HG03135 (cell line): ENCODE measurements around the gene PLA2G4D.

Experiments used
- ATAC-seq: cut with Tn5 transposase; IDR thresholded peaks from one replicate; pipeline ENCODE4 v1.9.1; 2021; ENCODE audit warnings: mild to moderate bottlenecking, moderate library complexity; ENCODE audit not compliant: unreplicated experiment

Gene PLA2G4D

DNA sequence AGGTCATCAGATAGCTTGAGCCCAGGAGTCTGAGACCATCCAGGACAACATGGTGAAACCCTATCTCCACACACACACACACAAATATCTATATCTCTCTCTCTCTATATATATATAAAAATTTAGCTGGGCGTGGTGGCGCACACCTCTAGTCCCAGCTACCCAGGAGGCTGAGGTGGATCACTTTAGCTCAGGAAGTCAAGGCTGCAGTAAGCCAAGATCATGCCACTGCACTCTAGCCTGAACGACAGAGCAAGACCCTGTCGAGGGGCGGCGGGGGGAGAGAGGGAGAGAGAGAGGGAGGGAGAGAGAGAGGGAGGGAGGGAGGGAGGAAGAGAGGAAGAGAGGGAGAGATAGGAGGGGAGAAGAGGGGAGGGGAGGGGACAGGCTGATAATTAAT lies 34.1 kb upstream of the PLA2G4D start:
- no peak for ATAC-seq

GRCh38 chr15:42123546-42123945 lies 29.2 kb upstream of the PLA2G4D start:
- no peak for ATAC-seq

- ATAC-seq, result no peak
Observed at GRCh38 chr15:42121682-42122081, 27.3 kb upstream of the PLA2G4D start.

DNA sequence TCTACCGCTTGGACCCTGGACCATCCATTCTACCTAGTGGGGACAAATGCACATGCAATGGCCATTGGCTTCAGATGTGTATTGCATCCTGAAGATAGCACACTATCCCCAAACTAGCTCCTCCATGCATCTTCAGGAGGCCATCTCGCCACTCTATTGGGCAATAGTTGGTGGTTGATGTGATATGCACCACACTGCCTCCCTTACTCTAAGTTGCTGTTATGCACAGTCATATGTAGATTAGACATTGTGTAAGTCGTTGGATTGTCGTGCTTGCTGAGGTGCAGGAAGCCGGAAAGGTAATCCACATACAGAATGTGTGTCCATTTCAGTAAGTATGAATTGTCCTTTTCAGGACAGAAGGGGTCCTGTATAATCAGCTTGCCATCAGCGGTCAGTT lies 26.7 kb upstream of the PLA2G4D start:
- ATAC-seq, result no peak

- ATAC-seq, result no peak
Observed at GRCh38 chr15:42120285-42120684, 25.9 kb upstream of the PLA2G4D start.

DNA sequence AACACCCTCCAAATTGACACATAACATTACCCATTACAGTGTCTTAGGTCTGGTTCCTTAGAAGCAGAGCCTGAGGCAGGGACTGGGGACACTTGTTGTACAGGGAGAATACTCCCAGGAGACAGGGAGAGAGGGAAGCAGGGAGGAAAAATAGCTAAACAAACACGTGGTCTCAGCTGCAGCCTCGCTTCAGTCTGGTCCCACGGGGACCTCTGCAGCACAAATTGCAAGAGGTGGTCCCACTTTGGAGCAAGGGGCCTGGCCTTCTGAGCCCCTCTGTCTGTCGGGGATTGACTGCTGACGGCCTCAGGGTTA lies 25.0 kb upstream of the PLA2G4D start:
- no peak for ATAC-seq

DNA sequence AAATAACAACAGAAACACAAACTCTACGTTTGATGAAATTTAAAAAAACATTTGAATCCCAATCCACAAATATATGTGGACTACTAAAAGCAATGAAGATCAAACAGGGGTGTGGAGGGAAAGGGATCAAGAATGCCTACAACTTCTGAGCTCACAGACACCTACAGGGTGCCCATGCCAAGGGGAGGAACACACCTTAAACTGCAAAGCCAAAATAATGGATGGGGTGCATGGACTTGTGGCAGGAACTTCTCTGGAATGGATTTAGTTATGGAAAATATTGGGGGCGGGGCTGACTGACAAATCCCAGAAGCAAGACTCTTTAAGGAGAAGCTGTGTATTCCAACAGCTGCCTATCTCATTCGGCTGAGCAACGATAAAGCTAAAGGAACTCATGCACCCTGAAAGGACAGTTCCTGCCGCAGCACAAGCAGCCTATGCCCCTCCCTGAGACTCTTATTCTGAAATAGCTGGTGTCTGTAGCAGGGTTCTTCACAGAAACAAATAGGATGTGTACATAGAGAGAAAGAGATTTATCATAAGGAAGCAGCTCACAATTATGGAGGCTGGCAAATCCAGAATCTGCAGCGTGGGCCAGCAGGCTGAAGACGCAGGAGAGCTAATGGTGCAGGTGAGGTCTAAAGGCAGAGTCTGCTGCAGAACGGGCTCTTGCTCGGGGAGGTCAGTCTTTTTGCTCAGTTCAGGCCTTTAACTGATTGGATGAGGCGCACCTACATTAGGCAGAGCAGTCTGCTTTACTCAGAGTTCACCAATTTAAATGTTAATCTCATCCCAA lies 24.5 kb upstream of the PLA2G4D start:
- ATAC-seq, result no peak

GRCh38 chr15:42111924-42112323 lies 17.6 kb upstream of the PLA2G4D start:
- ATAC-seq, result no peak

DNA sequence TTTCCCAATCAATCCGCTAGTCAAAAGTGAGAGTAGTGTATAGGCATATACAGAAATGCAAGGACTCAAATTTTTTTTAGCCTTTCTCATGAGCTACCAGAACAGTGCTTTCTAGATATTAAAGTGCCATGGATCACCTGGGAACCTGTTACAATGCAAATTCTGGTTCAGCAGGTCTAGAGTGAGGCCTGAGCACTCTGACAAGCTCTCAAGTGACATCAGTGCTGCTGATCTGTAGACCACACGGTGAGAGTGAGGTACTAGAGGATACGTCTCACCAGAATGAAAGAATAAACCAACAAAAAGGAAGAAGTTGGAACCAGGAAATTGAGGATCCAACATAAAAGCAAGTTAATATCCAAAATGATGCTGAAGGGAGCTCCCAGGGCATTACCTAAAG lies 16.0 kb upstream of the PLA2G4D start:
- no peak for ATAC-seq

DNA sequence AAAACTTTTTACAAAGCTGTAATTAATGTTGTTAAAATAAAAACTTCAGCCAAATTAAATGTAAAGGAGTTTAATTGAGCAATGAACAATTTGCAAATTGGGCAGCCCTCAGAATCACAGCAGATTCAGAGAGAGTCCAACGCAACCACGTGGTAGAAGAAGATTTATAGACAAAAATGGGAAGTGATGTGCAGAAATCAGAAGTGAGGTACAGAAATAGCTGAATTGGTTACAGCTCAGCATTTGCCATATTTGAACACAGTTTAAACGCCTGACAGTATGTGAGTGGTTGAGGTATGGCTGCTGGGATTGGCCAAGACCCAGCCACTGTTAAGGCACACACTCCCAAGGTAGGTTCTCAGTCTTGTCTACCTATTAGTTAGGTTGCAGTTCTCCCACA lies 14.4 kb upstream of the PLA2G4D start:
- ATAC-seq, result no peak

DNA sequence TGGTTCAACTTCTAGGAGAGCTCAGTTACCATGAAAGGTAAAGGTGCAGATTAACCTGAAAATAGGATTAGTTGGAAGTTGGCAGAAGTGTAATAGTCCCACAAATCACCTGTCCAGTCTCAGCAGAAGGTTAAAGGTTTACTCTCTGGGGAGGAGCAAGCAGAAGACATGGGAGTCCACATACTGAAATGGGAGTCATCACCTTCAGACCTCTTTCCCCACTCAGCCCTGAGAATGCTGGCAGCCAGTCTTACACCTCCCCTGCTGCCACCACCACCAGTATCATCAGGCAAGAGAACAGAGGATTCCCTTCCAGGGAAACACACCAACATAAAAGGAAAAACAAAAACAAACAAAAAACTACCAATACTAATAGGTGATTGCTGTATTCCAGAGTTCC lies 13.8 kb upstream of the PLA2G4D start:
- no peak for ATAC-seq

DNA sequence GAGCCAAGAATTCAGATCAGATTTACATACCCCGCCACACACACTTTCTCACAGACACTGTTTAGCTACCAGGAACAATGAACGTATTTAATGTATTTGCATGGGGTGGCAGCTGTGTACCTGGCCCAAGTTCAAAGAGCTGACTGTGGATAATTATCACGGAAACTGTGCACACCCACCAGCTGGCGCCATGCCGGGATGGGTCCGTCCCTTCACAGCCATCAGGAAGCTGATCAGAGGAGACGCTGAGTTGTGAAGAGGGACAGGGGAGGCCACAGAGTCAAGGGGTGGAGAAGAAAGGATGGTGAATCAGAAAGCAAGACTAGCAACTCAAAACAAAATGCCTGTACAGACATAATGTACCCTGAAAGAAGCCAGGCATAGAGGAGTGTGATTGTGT lies 13.1 kb upstream of the PLA2G4D start:
- ATAC-seq, result no peak

DNA sequence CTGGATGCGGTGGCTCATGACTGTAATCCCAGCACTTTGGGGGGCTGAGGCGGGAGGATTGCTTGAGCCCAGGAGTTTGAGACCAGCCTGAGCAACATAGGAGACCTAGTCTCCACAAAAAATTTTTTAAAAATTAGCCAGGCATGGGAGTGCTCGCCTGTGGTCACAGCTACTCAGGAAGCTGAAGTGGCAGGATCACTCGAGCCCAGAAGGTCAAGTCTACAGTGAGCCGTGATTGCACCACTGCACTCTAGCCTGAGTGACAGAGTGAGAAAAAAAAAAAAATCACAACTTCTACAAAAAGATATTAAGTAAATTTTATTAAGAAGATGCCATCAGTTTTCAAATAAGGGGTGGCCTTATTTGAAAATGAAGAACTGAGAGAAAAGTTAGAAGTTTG lies 11.9 kb upstream of the PLA2G4D start:
- no peak for ATAC-seq

DNA sequence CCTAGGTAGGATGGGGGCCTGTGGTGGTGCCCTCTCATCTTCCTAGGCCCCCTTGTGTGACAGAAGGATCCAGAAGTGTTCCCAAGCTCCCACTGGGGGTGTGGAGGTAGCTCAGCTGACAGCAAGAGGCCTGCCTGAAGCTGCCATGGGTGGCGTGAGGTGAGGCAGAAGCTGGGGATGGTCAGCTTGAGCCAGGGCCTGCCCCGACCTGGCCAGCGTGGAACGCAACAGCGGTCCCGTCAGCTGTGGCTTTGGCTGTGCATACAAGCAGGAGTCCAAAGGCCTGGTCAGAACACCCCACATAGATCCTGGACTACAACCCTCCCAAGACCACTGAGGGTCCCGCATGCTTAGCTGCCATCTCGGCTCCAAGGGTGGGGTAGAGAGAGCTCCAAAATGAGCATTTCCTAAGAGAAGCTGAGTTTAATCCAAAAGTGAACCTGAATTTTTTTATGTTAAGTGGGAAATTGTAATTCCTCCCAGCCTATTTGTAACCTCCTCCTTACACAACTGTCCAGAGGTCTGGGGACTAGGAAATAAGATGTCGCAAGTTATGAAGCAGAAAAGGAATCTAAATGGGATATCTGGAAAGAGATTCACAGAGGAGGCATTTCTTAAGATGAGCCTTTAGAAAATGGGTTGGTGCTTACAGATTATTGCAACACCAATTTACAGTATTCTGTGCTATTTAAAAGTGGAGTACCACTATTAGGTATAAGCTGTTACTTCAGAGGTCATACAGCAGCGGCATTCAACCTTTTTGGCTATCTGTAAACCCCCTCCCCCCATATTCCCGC lies 9.9 kb upstream of the PLA2G4D start:
- ATAC-seq, result no peak

- ATAC-seq, result no peak
Observed at GRCh38 chr15:42102646-42103235, 8.4 kb upstream of the PLA2G4D start.

GRCh38 chr15:42101861-42102260 lies 7.5 kb upstream of the PLA2G4D start:
- no peak for ATAC-seq

DNA sequence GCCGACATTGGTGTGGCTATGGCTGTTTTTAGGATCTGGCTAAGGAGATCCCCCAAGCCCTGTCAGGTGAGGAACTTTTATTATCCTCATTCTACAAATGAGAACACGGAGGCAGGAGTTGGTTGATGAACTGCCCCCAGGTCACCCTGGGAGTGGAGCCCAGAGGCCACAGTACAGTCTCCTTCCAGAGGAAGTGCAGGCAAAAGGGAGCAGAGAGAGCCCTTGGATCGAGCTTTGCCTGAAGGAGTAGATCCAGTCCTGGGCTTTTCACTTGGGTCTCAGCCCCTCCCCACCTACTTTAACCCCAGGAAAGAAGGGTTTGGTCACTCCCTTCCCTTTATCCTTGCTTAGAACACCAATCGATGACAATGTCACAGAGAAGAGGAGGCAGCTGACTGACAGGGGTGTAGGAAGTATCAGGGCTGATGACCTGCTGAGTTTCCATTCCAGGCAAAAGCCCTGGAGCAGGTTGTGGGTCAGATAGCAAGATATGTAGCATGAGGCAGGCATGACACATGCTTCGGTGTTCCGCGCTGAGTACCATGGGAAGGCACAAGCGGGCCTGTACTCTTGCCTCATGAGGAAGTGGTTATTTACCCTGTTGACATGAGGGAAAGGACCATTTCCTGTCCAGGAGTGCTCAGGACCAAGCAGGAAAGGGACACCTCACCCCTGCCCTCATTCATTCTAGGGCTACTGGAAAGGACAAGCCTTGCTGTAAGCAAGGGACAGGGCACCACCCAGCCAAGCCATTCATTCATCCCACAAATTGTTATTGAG lies 5.8 kb upstream of the PLA2G4D start:
- no peak for ATAC-seq

DNA sequence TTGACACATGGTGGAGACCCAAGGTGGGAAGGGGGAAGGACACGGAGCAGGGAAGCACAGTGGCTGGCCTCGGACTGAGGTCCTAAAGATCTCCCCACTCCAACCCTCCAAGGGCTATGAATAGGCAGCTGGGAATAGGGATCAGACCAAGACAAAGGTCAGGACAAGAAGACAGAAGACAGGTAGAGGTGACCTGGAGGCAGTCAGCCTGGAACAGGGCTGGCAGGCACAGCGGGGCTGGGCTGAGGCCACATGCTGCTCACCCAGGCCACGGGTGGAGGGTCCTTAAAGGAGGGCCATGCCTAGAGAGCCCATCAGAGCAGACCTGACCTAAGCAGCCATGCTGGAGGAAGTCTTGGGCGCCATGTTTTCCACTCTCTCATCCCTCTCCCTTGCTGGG lies 2.7 kb upstream of the PLA2G4D start:
- ATAC-seq, result no peak

GRCh38 chr15:42093966-42094365 lies 396 bp downstream of the PLA2G4D start:
- no peak for ATAC-seq

GRCh38 chr15:42092398-42093318 lies 1.7 kb downstream of the PLA2G4D start:
- ATAC-seq, result no peak
